Uterus (tissue), 2 donors: ENCODE data around the gene FCN3.

ENCODE experiments used
- POLR2A ChIP-seq, 2 donors: fragments of 450-650 bp; IDR thresholded peaks; one replicate each; pipeline ENCODE4 v1.6.1; 2016; ENCODE audit warnings: antibody characterized with exemption in 2 of 2, mild to moderate bottlenecking in 1 of 2, moderate library complexity in 1 of 2
- TF ChIP-seq, protein P1 (sequence below), 4 experiments: fragments of 200-600 bp in 2 of 4; fragments of 450-650 bp in 2 of 4; sonication (generic) in 2 of 4; IDR thresholded peaks; one replicate each; pipeline ENCODE4 v1.5.1; 2016 to 2019; ENCODE audit warnings: antibody characterized with exemption in 4 of 4, mild to moderate bottlenecking in 2 of 4, moderate library complexity in 1 of 4

DNA sequence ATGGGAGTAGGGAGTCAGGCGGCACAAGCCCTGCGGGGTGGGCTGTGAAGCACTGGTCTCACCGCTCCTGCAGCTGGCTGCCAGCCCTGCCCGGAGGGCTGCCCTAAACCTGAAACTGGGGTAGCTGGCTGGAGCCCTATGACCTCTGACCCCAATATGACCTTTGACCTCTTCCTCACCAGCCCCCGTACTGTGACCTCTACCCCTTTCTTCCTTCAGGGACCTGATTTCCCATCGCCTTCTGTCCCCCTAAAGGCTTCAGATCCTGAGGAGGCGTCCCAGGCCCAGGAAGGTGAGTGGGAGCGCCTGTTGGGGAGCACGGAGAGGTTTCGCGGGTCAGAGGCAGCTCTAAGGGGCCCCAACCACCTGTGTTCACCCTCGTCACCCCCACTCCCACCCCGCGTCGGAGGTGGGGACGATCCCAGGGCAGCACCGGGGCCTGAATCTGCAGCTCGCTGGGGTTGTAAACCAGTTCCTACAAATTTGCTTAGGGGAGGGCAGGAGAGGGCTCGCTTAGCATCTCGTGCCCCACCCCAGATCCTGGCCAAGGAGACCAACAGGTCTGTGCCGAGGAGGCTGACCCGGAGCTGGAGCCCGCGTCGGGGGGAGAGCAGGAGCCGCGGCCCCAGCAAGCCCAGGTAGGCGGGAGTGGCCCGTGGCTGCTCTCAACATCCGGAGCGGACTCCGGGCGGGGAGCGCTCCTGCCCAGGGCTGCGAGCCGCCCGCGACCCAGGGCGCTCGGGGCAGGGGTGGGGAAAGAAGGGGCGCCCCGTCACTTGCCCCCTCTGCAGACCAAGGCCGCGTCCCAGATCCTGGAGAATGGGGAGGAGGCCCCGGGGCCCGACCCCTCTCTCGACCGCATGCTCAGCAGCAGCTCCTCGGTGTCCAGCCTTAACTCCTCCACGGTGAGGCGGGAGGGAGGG is 25.5 kb downstream of the FCN3 start:
- TF ChIP-seq POLR2A (IDR thresholded peaks at IDR 0.05): no peak
- TF ChIP-seq, protein P1, sequence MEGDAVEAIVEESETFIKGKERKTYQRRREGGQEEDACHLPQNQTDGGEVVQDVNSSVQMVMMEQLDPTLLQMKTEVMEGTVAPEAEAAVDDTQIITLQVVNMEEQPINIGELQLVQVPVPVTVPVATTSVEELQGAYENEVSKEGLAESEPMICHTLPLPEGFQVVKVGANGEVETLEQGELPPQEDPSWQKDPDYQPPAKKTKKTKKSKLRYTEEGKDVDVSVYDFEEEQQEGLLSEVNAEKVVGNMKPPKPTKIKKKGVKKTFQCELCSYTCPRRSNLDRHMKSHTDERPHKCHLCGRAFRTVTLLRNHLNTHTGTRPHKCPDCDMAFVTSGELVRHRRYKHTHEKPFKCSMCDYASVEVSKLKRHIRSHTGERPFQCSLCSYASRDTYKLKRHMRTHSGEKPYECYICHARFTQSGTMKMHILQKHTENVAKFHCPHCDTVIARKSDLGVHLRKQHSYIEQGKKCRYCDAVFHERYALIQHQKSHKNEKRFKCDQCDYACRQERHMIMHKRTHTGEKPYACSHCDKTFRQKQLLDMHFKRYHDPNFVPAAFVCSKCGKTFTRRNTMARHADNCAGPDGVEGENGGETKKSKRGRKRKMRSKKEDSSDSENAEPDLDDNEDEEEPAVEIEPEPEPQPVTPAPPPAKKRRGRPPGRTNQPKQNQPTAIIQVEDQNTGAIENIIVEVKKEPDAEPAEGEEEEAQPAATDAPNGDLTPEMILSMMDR (IDR thresholded peaks at IDR 0.05): no peak
